H9 (cell line): ENCODE measurements around the gene RTP2. TPM values are rescaled to one million over a fixed set of nuclear protein-coding genes. Genes with fewer than 3 reads are reported as not detected.
A peak's percentile ranks its signal among the peaks of the same experiment; 100 is the strongest.

ENCODE experiments used
- DNase-seq: peaks from one replicate; pipeline ENCODE4 v3.0.0-alpha.2; 2017
- H2AFZ ChIP-seq: one replicate; pipeline ENCODE4 v1.6.1; 2013; ENCODE audit warnings: mild to moderate bottlenecking, low read length, control low read depth, moderate library complexity
- H2AK5ac ChIP-seq: 2 replicates; pipeline ENCODE4 v1.6.1; 2013; ENCODE audit warnings: low read length, control low read depth, mixed read lengths; ENCODE audit not compliant: insufficient read length
- H2BK120ac ChIP-seq: one replicate; pipeline ENCODE4 v1.6.1; 2013; ENCODE audit warnings: low read depth, mild to moderate bottlenecking, low read length, control low read depth, inconsistent platforms; ENCODE audit not compliant: poor library complexity, severe bottlenecking
- H2BK12ac ChIP-seq: 2 replicates; pipeline ENCODE4 v1.6.1; 2013; ENCODE audit warnings: low read length, control low read depth, mixed read lengths, low read depth; ENCODE audit not compliant: insufficient read length
- H2BK15ac ChIP-seq: 2 replicates; pipeline ENCODE4 v1.6.1; 2013; ENCODE audit warnings: low read depth, low read length, control low read depth
- H2BK20ac ChIP-seq: one replicate; pipeline ENCODE4 v1.6.1; 2013; ENCODE audit warnings: low read depth, mild to moderate bottlenecking, low read length, control low read depth, inconsistent platforms; ENCODE audit not compliant: poor library complexity, severe bottlenecking
- H2BK5ac ChIP-seq: 2 replicates; pipeline ENCODE4 v1.6.1; 2013; ENCODE audit warnings: low read length, control low read depth, mixed read lengths; ENCODE audit not compliant: insufficient read length
- H3K14ac ChIP-seq: 2 replicates; pipeline ENCODE4 v1.6.1; 2013; ENCODE audit warnings: low read length, control low read depth; ENCODE audit not compliant: insufficient read depth
- H3K18ac ChIP-seq: 2 replicates; pipeline ENCODE4 v1.6.1; 2013; ENCODE audit warnings: low read depth, mild to moderate bottlenecking, mixed read lengths, low read length, control low read depth; ENCODE audit not compliant: insufficient read length
- H3K23ac ChIP-seq: 2 replicates; pipeline ENCODE4 v1.6.1; 2013; ENCODE audit warnings: low read length, control low read depth, mixed read lengths, low read depth; ENCODE audit not compliant: insufficient read length
- H3K23me2 ChIP-seq: 2 replicates; pipeline ENCODE4 v1.6.1; 2013; ENCODE audit warnings: low read depth, mild to moderate bottlenecking, mixed read lengths, low read length, control low read depth; ENCODE audit not compliant: insufficient read length, poor library complexity, severe bottlenecking
- H3K27ac ChIP-seq: 2 replicates; pipeline ENCODE4 v1.5.1; 2013; ENCODE audit warnings: low read length, control low read depth, mixed read lengths, low read depth; ENCODE audit not compliant: insufficient read length
- H3K27me3 ChIP-seq: 2 replicates; pipeline ENCODE4 v1.6.1; 2013; ENCODE audit warnings: low read length, control low read depth, inconsistent platforms; ENCODE audit not compliant: insufficient read depth
- H3K4ac ChIP-seq: 2 replicates; pipeline ENCODE4 v1.6.1; 2013; ENCODE audit warnings: low read depth, mild to moderate bottlenecking, control low read depth, inconsistent platforms, low read length, moderate library complexity
- H3K4me1 ChIP-seq: 2 replicates; pipeline ENCODE4 v1.6.1; 2013; ENCODE audit warnings: low read length, control low read depth, inconsistent platforms; ENCODE audit not compliant: insufficient read depth
- H3K4me2 ChIP-seq: 2 replicates; pipeline ENCODE4 v1.6.1; 2013; ENCODE audit warnings: low read length, control low read depth, mixed read lengths; ENCODE audit not compliant: insufficient read length, insufficient read depth
- H3K56ac ChIP-seq: 2 replicates; pipeline ENCODE4 v1.6.1; 2013; ENCODE audit warnings: low read depth, mild to moderate bottlenecking, mixed read lengths, low read length, control low read depth; ENCODE audit not compliant: insufficient read length
- H3K79me1 ChIP-seq: 2 replicates; pipeline ENCODE4 v1.6.1; 2013; ENCODE audit warnings: low read depth, mild to moderate bottlenecking, moderate library complexity, low read length, control low read depth, inconsistent platforms; ENCODE audit not compliant: insufficient read depth, poor library complexity, severe bottlenecking
- H3K79me2 ChIP-seq: 2 replicates; pipeline ENCODE4 v1.6.1; 2013; ENCODE audit warnings: low read length, control low read depth, inconsistent platforms; ENCODE audit not compliant: insufficient read depth
- H3K9ac ChIP-seq: 2 replicates; pipeline ENCODE4 v1.6.1; 2013; ENCODE audit warnings: low read length, control low read depth, mixed read lengths; ENCODE audit not compliant: insufficient read length; ENCODE audit errors: extremely low read depth
- H3K9me3 ChIP-seq: one replicate; pipeline ENCODE4 v1.6.1; 2013; ENCODE audit warnings: low read depth, low read length, inconsistent platforms; ENCODE audit not compliant: control insufficient read depth
- H3T11ph ChIP-seq: one replicate; pipeline ENCODE4 v1.6.1; 2013; ENCODE audit warnings: mild to moderate bottlenecking, low read length, control low read depth, inconsistent platforms
- H4K20me1 ChIP-seq: one replicate; pipeline ENCODE4 v1.6.1; 2013; ENCODE audit not compliant: control insufficient read depth, insufficient read length, insufficient read depth
- H4K5ac ChIP-seq: 2 replicates; pipeline ENCODE4 v1.6.1; 2013; ENCODE audit warnings: low read depth, mild to moderate bottlenecking, mixed read lengths, low read length, control low read depth; ENCODE audit not compliant: insufficient read length
- H4K8ac ChIP-seq: replicated peaks from 2 replicates; pipeline ENCODE4 v1.6.1; 2013; ENCODE audit warnings: low read length, control low read depth, mixed read lengths, low read depth; ENCODE audit not compliant: insufficient read length
- H4K91ac ChIP-seq: 2 replicates; pipeline ENCODE4 v1.6.1; 2013; ENCODE audit warnings: low read depth, mild to moderate bottlenecking, moderate library complexity, mixed read lengths, low read length, control low read depth; ENCODE audit not compliant: insufficient read length
- H3K27ac Mint-ChIP-seq, 3 experiments: 2 replicates in 2 of 3; 3 replicates in 1 of 3; pipeline ENCODE4 v1.8.0; 2020 to 2021; ENCODE audit warnings: mixed read lengths in 3 of 3, mild to moderate bottlenecking in 1 of 3, moderate library complexity in 1 of 3
- H3K27me3 Mint-ChIP-seq: 2 replicates; pipeline ENCODE4 v1.8.0; 2021; ENCODE audit warnings: low read depth, mild to moderate bottlenecking, moderate library complexity, mixed read lengths
- H3K36me3 Mint-ChIP-seq, 3 experiments: 2 replicates in 2 of 3; 3 replicates in 1 of 3; pipeline ENCODE4 v1.8.0; 2020 to 2021; ENCODE audit warnings: low read depth in 3 of 3, mixed read lengths in 3 of 3; ENCODE audit not compliant: insufficient read depth in 1 of 3
- H3K4me1 Mint-ChIP-seq, 2 experiments: 2 replicates each; pipeline ENCODE4 v1.8.0; 2020; ENCODE audit warnings: mixed read lengths in 2 of 2
- H3K4me3 Mint-ChIP-seq, 2 experiments: 2 replicates in 1 of 2; 3 replicates in 1 of 2; pipeline ENCODE4 v1.8.0; 2020 to 2021; ENCODE audit warnings: mild to moderate bottlenecking in 2 of 2, mixed read lengths in 2 of 2, moderate library complexity in 1 of 2
- H3K9me3 Mint-ChIP-seq, 2 experiments: 2 replicates in 1 of 2; 3 replicates in 1 of 2; pipeline ENCODE4 v1.8.0; 2020; ENCODE audit warnings: mild to moderate bottlenecking in 2 of 2, mixed read lengths in 2 of 2, moderate library complexity in 1 of 2
- WGBS: extraction: QIAGEN DNeasy Blood & Tissue Kit; methylation state at CpG from one replicate; pipeline ENCODE4 v1.1.7; 2013; ENCODE audit warnings: missing lambda C conversion rate, low lambda C conversion rate, mixed read lengths; ENCODE audit not compliant: insufficient read length; ENCODE audit errors: extremely low coverage; 5-methylcytosine and 5-hydroxymethylcytosine counted together
- total RNA-seq: library from RNA; stranded (reverse); gene quantifications from 2 replicates; pipeline ENCODE4 v1.2.1, GENCODE V29; 2021
- TF ChIP-seq, protein P1 (sequence below): fragments of 200-600 bp; sonication (generic); conservative IDR thresholded peaks from 3 replicates; pipeline ENCODE4 v1.8.0; 2021; ENCODE audit warnings: antibody characterized with exemption, mild to moderate bottlenecking

RTP2 gene
- total RNA-seq, 1 experiment from 2014 or later: not detected

DNA sequence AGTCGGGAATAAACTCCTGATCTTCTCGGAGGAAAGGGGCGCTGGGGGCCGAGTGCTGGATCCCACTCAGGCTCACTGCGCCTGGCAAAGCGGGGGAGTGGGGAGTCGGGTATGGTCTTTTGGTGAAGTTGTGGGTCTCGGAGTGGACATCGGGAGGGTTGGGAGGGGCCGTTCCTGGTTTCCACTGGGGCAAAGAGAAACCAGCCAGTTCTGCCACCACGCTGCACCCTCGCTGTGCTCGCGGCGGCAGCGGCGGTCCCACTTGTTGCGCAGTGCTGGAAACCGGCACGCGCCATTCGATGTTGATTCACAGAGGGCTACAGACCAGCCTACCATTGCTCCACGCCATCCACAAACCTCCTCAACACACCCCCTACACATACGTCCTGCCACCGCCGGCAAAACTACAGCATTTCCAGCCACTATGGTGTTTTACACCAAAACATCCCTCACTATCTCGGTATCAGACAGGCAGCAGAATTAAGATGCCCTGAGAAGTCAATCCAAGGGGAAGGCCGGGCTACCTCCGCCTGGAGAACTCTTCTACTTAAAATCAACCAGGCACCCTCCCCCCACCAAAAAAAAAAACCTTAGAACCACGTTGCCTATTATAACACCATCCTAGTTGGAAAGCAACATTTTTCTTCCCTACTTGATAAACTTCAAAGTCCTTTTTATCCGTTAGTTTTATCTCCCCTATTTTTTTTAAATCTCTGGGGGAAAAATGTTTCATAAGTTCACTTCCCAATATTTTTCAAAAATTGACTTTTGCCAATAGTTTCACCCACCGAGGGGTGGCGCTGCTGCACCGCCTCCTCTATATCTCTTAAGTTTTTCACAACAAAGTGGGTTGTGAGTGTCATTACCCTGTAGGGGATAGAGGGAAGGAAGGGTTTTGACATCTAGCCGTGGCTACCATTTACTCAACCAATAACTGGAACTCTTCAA lies 39.3 kb upstream of the RTP2 start:
- H2BK120ac ChIP-seq: no peak overlapping the region
- Mint-ChIP-seq H3K27ac (0 out of 7 replicates have a peak overlapping the region, but pooled peaks of 1 of the 3 experiments have one; percentile 34), H3K27me3 (peaks cover 38% of the 10 kb centered on the region), H3K4me1 (peaks cover 44 to 51% of the 10 kb centered on the region in 2 experiments), H3K4me3 (peak overlapping the region; percentile 85 to 92), H3K36me3 (no peaks in the 10 kb centered on the region), H3K9me3 (no peaks in the 10 kb centered on the region; a peak in 1 of 5 replicates)
- no peak overlapping the region for H2AK5ac ChIP-seq
- H3K9me3 ChIP-seq: no peaks in the 10 kb centered on the region
- no peaks in the 10 kb centered on the region for H3K79me1 ChIP-seq
- peak overlapping the region; percentile 98 for H3K4me2 ChIP-seq
- WGBS: no CpG with 5 or more reads among the region's 35 CpGs
- no peak overlapping the region for H2BK20ac ChIP-seq
- H3K18ac ChIP-seq: peak overlapping the region; percentile 16
- no peak overlapping the region for H2AFZ ChIP-seq
- H4K20me1 ChIP-seq: no peaks in the 10 kb centered on the region
- no peak overlapping the region for H4K8ac ChIP-seq
- H3T11ph ChIP-seq: no peak overlapping the region
- H4K91ac ChIP-seq: no peak overlapping the region
- H3K23ac ChIP-seq: no peak overlapping the region
- no peak overlapping the region for H3K27ac ChIP-seq
- no peak overlapping the region for H3K56ac ChIP-seq
- H3K23me2 ChIP-seq: peaks cover 56% of the 10 kb centered on the region
- peaks cover 4% of the 10 kb centered on the region; the same call in 1 of the 2 replicates for H3K4me1 ChIP-seq
- DNase-seq: peak; percentile 54
- no peak overlapping the region for H2BK12ac ChIP-seq
- H3K14ac ChIP-seq: no peak overlapping the region
- H3K9ac ChIP-seq: peak overlapping the region; percentile 8
- H2BK15ac ChIP-seq: no peak overlapping the region
- no peak overlapping the region for H4K5ac ChIP-seq
- H2BK5ac ChIP-seq: no peak overlapping the region
- no peaks in the 10 kb centered on the region for H3K79me2 ChIP-seq
- H3K4ac ChIP-seq: no peak overlapping the region
- TF ChIP-seq, protein P1, sequence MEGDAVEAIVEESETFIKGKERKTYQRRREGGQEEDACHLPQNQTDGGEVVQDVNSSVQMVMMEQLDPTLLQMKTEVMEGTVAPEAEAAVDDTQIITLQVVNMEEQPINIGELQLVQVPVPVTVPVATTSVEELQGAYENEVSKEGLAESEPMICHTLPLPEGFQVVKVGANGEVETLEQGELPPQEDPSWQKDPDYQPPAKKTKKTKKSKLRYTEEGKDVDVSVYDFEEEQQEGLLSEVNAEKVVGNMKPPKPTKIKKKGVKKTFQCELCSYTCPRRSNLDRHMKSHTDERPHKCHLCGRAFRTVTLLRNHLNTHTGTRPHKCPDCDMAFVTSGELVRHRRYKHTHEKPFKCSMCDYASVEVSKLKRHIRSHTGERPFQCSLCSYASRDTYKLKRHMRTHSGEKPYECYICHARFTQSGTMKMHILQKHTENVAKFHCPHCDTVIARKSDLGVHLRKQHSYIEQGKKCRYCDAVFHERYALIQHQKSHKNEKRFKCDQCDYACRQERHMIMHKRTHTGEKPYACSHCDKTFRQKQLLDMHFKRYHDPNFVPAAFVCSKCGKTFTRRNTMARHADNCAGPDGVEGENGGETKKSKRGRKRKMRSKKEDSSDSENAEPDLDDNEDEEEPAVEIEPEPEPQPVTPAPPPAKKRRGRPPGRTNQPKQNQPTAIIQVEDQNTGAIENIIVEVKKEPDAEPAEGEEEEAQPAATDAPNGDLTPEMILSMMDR: peak; percentile 95
- H3K27me3 ChIP-seq: peaks cover 4% of the 10 kb centered on the region; the same call in 1 of the 2 replicates
